HG02973 (cell line): Measurements from ENCODE around the gene SNAP29.
"Not testable (repeated sequence)": the region's sequence is repeated elsewhere in the genome, so short reads cannot be mapped to it uniquely, and the experiment has no call there.

Experiments
- ATAC-seq: cut with Tn5 transposase; IDR thresholded peaks from one replicate; pipeline ENCODE4 v1.9.1; 2021; ENCODE audit warnings: moderate library complexity; ENCODE audit not compliant: unreplicated experiment

SNAP29 gene

DNA sequence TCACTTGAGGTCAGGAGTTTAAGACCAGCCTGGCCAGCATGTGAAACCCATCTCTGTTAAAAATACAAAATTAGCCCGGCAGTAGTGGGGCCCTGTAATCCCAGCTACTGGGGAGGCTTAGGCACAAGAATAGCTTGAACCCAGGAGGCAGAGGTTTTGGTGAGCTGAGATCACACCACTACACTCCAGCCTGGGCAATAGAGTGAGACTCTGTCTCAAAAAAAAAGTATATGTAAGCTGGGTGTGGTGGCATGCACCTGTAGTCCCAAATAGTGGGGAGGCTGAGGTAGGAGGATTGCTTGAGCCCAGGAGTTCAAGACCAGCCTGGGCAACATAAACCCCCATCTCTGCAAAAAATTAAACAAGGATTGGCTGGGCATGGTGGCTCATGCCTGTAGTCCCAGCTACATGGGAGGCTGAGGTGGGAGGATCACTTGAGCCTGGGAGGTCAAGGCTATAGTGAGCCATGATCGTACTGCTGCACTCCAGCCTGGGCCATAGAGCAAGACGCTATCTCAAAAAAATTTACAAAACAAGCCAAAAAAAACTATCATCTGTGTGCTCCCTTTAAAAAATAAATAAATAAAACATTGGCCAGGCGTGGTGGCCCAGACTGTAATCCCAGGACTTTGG lies 69.2 kb downstream of the SNAP29 start:
- no peak for ATAC-seq

- no peak for ATAC-seq
Measured at GRCh38 chr22:20928573-20928967, 69.8 kb downstream of the SNAP29 start.

GRCh38 chr22:20930004-20930403 lies 71.2 kb downstream of the SNAP29 start:
- ATAC-seq, result no peak

DNA sequence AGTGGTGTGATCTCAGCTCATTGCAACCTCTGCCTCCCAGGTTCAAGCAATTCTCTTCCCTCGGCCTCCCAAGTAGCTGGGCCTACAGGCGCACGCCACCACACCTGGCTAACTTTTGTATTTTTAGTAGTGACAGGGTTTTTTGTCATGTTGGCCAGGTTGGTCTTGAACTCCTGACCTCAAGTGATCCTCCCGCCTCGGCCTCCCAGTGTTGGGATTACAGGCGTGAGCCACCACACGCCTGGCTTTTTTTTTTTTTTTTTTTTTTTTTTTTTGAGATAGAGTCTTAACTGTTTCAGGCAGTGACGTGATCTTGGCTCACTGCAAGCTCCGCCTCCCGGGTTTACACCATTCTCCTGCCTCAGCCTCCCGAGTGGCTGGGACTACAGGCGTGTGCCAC lies 71.6 kb downstream of the SNAP29 start:
- ATAC-seq, result not testable (repeated sequence)

GRCh38 chr22:20931126-20931654 lies 72.4 kb downstream of the SNAP29 start:
- no peak for ATAC-seq

- no peak for ATAC-seq
Measured at GRCh38 chr22:20933910-20934309, 75.1 kb downstream of the SNAP29 start.

DNA sequence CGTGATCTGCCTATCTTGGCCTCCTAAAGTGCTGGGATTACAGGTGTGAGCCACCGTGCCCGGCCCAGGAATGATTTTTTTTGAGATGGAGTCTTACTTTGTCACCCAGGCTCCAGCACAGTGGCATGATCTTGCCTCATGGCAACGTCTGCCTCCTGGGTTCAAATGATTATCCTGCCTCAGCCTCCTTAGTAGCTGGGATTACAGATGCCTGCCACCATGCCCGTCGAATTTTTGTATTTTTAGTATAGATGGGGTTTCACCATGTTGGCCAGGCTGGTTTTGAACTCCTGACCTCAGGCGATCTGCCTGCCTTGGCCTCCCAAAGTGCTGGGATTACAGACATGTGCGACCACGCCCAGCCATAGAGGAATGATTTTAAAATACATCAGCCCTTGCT lies 76.2 kb downstream of the SNAP29 start:
- not testable (repeated sequence) for ATAC-seq

GRCh38 chr22:20935780-20936539 lies 77.2 kb downstream of the SNAP29 start:
- ATAC-seq, result not testable (repeated sequence)

GRCh38 chr22:20937031-20937793 lies 78.4 kb downstream of the SNAP29 start:
- ATAC-seq, result no peak

DNA sequence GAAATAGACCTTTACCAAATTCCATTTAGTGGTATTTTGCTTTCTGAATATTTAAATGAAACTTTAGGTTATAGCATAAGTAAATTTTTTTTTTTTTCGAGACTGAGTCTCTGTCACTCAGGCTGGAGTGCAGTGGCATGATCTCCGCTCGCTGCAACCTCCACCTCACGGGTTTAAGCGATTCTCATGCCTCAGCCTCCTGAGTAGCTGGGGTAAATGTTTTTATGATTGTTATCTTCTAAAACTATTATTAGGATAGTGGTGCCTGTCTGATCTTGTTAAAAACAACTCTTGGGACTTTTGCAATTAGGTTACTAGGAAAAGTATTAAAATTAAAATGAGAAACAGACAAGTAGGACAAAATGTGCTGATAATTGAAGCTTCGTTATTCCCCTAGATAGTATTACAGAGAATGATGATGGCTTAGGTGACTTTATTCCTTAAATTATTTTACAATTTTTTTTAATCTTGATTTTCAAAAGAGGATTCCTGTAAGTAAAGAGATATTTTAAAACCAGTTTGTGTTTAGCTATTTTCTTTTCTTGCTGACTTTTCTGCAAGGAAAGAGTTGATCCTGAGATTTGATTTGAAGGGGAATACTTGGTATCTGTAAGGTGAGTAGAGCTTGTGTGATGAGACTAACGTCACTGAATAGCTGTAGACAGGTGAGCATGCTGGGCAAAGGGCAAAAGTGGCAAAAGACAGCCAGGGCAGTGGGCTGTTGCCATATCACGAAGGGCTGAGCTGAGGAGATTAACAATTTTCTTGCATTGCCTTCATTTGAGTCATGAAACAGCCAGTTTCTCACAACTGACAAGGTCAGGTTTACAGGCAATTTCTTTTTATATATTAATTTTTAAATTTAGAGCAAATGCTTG lies 79.2 kb downstream of the SNAP29 start:
- no peak for ATAC-seq

DNA sequence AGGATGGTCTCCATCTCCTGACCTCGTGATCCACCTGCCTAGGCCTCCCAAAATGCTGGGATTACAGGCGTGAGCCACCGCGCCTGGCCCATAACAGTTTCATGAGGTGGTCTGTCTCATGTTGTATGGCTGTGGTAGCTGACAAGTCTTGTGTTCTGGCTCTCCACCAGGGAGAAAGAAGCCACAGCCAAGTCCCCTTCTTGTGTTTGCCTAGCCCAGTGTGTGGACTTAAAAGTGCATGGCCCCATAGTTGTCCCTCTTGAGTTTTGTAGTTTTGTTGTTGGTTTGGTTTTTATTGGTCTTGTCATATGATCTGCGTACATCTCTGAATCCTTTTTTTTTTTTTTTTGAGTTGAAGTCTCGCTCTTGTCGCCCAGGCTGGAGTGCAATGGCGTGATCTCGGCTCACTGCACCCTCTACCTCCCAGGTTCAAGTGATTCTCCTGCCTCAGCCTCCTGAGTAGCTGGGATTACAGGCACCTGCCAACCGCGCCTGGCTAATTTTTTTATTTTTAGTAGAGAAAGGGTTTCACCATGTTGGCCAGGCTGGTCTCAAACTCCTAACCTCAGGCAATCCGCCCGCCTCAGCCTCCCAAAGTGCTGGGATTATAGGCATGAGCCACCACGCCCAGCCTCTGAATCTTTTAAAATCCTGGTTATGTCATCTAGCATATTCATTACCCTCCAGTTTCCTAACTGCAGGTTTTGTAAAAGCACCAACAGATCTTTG lies 80.8 kb downstream of the SNAP29 start:
- not testable (repeated sequence) for ATAC-seq

DNA sequence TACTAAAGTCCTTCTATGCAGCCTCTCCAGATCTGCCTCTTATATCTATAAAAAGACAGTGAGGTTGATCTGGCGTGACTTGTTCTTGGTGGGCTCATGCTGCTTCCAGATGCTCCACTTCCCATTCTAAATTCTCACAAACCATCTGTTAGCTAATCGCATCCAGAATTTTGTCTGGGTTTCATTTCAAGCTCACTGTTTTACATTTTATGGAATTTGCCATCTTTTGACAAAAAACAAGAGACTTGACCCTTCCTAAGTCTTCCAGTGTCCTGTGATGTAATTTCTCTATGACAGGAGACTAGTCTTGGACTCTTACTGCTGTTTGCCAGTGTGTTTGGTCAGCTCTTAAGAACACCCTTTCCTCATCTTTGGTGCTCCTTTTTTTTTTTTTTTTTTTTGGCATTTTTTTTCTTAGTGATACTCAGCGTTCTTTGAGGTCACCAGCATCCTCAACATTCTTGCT lies 81.4 kb downstream of the SNAP29 start:
- no peak for ATAC-seq
